ENCODE data around the gene WARS2.

Gene WARS2

GRCh38 chr1:118982266-118982665, 158.2 kb downstream of the WARS2 start:
- no peak for DNase-seq

- DNase-seq: no peak
Measured at GRCh38 chr1:118981436-118981835, 159.0 kb downstream of the WARS2 start.

Data from CD4-positive, alpha-beta T cell treated with Interleukin-6 for 4 hours (primary cell).